ENCODE data around the gene TRAF3IP3.

- no peak for TF ChIP-seq CTCF (IDR thresholded peaks at IDR 0.05)
- no peak for TF ChIP-seq POLR2A (IDR thresholded peaks at IDR 0.05)
These were observed 977 bp downstream of the TRAF3IP3 start for GRCh38 chr1:209756615-209757445.

Measured in body of pancreas (tissue), 4 donors.